ENCODE measurements around the gene SEC24D.

Gene SEC24D

GRCh38 chr4:118817178-118817930 is 18.6 kb downstream of the SEC24D start:
- H3K4me3 ChIP-seq (ENCODE audit: low read depth, low read length): no peak overlapping the region
- TF ChIP-seq CTCF (IDR thresholded peaks at IDR 0.05; ENCODE audit: low read depth, low read length): no peak

DNA sequence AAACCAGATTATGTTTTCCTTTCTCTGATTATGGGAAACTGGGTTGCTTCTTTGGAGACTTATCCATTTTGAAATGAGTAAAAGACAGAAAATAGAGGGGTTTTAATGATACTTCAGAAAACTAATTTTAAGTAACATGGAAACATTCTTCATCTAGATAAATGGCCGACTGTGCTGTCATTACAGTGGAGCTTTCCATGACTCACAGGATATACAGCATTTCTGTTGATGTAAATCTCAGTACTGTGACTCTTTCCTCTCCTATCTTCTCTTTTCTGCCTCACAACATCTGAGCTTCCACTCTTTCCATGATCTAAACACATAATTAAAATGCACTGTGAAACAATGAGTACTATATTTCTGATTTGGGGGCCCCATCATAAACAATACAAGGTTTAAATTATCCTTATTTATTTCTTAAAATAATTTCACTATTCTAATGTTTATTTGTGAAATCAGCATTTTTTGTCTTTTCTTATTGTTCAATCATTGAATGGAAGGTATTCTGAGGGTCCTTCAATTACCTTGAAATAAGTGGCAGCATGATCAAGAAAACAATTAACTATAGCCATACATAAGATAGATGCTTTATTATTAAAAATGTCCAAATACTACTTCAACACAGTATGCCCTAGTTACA is 19.3 kb downstream of the SEC24D start:
- no peak for TF ChIP-seq CTCF (IDR thresholded peaks at IDR 0.05; ENCODE audit: low read depth, low read length)
- H3K4me3 ChIP-seq (ENCODE audit: low read depth, low read length): no peak overlapping the region

DNA sequence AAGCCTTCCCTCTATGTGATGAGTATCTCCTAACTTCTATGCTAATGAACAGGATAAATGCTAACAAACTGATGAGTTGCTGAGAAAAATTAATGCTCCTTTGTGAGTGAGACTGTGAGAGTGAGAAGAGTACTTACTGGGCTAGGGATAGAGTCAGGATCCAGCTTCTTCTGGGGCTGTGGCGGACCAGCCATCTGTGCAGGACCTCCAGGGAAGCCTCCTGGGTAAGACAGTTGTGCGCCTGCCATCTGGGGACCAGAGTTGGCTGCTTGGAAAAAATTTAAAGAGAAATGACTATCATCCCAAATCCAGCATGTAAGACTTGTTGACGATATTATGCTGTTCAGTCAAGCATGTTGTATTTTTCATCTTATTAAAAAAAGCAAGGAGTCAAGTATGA is 21.0 kb downstream of the SEC24D start:
- TF ChIP-seq CTCF (IDR thresholded peaks at IDR 0.05; ENCODE audit: low read depth, low read length): no peak
- H3K4me3 ChIP-seq (ENCODE audit: low read depth, low read length): no peak overlapping the region

DNA sequence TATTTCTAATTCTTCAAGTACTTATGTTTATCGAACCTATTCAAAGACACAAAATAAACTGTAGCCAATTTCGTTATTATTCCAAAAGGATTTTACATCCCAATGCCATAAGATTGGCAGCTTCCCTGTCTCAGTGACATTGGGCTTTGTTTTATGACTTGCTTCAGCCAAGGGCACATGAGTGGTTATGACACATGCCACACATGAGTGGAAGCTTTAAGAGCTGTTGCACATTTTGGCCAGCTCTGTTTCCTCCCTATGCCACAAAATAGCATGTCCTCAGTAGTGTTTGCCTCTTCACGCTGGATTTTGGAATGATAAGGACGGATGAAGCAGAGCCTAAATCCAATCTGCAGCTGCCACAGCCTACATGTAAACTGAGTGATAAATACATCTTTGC is 21.9 kb downstream of the SEC24D start:
- no peak for TF ChIP-seq CTCF (IDR thresholded peaks at IDR 0.05; ENCODE audit: low read depth, low read length)
- H3K4me3 ChIP-seq (ENCODE audit: low read depth, low read length): no peak overlapping the region

DNA sequence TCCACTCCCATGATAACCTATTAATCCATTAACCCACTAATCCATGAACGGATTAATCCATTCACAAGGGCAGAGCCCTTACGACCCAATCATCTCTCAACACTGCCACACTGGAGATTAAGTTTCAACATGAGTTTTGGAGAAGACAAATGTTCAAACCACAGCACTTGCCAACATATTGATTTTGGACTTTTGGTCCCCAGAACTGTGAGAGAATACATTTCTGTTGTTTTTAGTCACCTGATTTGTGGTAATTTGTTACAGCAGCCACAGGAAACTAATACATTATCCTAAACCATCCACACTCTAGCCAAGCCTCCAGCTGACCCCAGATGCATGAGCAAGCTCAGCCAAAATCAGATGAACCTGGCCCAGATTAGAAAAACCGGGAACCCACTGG is 22.4 kb downstream of the SEC24D start:
- TF ChIP-seq CTCF (IDR thresholded peaks at IDR 0.05; ENCODE audit: low read depth, low read length): no peak
- no peak overlapping the region for H3K4me3 ChIP-seq (ENCODE audit: low read depth, low read length)

DNA sequence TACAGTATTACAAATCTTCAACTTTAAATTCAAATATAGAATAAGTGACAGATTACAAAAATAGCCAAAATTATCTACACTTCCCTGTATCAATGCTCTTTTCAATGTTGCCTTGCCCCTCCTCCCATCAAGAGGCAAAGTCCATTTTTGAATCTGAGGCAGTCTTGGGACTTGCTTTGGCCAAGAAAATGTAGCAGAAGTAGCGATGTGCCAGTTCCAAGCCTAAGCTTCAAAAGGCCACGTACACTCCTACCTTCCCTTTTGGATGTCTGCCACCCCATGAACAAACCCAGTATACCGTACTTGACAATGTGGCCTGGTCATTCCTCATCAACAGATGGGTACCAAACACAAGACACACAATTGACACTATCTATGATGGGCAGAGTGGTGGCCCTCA is 24.1 kb downstream of the SEC24D start:
- no peak for TF ChIP-seq CTCF (IDR thresholded peaks at IDR 0.05; ENCODE audit: low read depth, low read length)
- H3K4me3 ChIP-seq (ENCODE audit: low read depth, low read length): no peak overlapping the region

- TF ChIP-seq CTCF (IDR thresholded peaks at IDR 0.05; ENCODE audit: low read depth, low read length): no peak
- no peak overlapping the region for H3K4me3 ChIP-seq (ENCODE audit: low read depth, low read length)
These were observed 24.7 kb downstream of the SEC24D start for GRCh38 chr4:118810991-118811764.
